Dendritic cell treated with granulocyte-macrophage colony-stimulating factor and Interleukin-4, amounts not matched to agents 40 ng/mL and 50 ng/mL, for 4 days (primary cell): ENCODE data around the gene WASL.

ENCODE experiments used
- H3K27ac Mint-ChIP-seq: one replicate; pipeline ENCODE4 v1.8.0; 2022; ENCODE audit warnings: mild to moderate bottlenecking, mixed read lengths
- H3K27me3 Mint-ChIP-seq: one replicate; pipeline ENCODE4 v1.8.0; 2022; ENCODE audit warnings: mild to moderate bottlenecking, mixed read lengths
- H3K36me3 Mint-ChIP-seq: one replicate; pipeline ENCODE4 v1.8.0; 2022; ENCODE audit warnings: low read depth, mixed read lengths
- H3K4me1 Mint-ChIP-seq: one replicate; pipeline ENCODE4 v1.8.0; 2022; ENCODE audit warnings: low read depth, mixed read lengths
- H3K4me3 Mint-ChIP-seq: one replicate; pipeline ENCODE4 v1.8.0; 2022; ENCODE audit warnings: mild to moderate bottlenecking, moderate library complexity, mixed read lengths
- H3K9me3 Mint-ChIP-seq: one replicate; pipeline ENCODE4 v1.8.0; 2022; ENCODE audit warnings: mixed read lengths
- intact Hi-C: fragments of 100-400 bp; cut with micrococcal nuclease; formaldehyde crosslinking; loops from one replicate; pipeline ENCODE4 v1.15.0; 2022

WASL gene

GRCh38 chr7:123662293-123662692, 86.5 kb downstream of the WASL start:
- H3K9me3 Mint-ChIP-seq, result no peaks in the 10 kb centered on the region

DNA sequence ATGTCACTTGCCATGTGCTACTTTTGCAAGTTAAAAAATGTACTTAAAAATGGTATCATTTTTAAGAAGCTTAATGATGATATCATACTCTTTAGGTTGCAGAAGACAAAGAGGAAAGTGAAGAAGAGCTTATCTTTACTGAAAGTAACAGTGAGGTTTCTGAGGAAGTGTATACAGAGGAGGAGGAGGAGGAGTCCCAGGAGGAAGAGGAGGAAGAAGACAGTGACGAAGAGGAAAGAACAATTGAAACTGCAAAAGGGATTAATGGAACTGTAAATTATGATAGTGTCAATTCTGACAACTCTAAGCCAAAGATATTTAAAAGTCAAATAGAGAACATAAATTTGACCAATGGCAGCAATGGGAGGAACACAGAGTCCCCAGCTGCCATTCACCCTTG, 87.0 kb downstream of the WASL start:
- H3K27me3 Mint-ChIP-seq, result peaks cover 6% of the 10 kb centered on the region
- H3K4me3 Mint-ChIP-seq, result no peak overlapping the region
- no peaks in the 10 kb centered on the region for H3K36me3 Mint-ChIP-seq
- no peaks in the 10 kb centered on the region for H3K9me3 Mint-ChIP-seq
- peaks cover 6% of the 10 kb centered on the region for H3K4me1 Mint-ChIP-seq
- intact Hi-C loops, result no loop called here
- H3K27ac Mint-ChIP-seq, result no peak overlapping the region

More at GRCh38 chr7:123662293-123662692, 86.5 kb downstream of the WASL start:
- no peaks in the 10 kb centered on the region for H3K36me3 Mint-ChIP-seq
- H3K27ac Mint-ChIP-seq, result no peak overlapping the region
- intact Hi-C loops, result no loop called here
- peaks cover 6% of the 10 kb centered on the region for H3K4me1 Mint-ChIP-seq
- no peak overlapping the region for H3K4me3 Mint-ChIP-seq
- peaks cover 6% of the 10 kb centered on the region for H3K27me3 Mint-ChIP-seq

DNA sequence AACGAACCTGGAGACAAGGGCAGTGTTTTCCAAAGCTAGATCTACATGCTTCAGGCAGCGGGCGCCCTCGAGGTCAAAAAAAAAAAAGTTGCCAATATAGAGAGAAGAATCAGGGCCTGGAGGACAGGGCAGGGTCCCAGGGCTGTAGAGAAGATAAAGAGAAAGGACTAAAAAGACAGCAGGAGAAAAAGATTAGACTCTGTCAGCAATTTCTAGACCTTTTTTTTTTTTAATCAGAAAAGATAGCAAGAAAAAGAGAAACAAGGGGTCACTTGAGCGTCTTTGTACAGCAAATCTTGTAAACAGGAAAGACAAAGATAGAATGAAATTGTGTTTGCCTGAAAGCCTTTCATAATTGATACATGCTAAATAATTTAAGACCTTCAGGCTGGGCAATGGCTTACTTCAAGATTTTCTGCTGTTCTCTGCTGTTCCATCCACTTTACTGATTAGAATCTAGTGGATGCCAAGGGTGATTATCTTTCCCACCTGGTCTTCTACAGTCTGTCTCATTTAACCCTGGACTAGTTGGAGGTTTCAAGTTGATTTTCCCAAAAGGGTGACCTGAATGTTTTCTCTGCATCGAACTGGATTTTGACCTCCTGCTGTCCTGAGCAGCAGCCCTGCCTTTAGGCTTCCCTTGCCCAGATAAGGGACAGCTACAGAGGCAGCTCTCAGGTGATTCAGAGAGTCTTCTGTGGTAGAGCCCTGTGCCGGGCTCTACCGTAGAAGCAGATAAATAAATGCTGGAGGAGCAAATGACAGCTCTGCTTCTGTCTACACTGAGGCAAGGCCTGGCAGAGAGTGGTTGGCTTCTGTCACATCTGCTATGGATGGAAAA, 88.1 kb downstream of the WASL start:
- H3K9me3 Mint-ChIP-seq, result no peaks in the 10 kb centered on the region
- H3K4me3 Mint-ChIP-seq, result no peak overlapping the region
- H3K4me1 Mint-ChIP-seq, result peaks cover 6% of the 10 kb centered on the region
- no peaks in the 10 kb centered on the region for H3K36me3 Mint-ChIP-seq
- H3K27me3 Mint-ChIP-seq, result peaks cover 4% of the 10 kb centered on the region
- intact Hi-C loops, result no loop called here
- H3K27ac Mint-ChIP-seq, result no peak overlapping the region

DNA sequence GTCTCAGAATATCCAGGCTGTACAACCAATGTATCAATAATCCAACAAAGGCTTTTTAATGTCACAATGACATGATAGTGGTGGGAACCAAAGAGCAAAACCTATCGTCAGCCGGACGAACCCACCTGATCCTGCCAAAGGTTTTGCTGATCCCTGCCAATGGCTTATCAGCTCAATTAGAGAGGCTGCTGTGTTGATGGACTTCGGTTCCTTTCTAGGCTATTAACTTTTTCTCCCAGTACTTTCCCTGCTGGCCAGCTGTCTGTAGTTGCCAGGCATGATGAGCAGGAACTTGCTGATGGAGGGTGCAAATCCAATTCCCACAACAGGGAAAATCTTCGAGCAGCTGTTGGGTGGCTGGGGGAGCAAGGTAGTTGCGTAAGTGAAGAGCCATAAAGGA, 90.8 kb downstream of the WASL start:
- H3K9me3 Mint-ChIP-seq, result no peaks in the 10 kb centered on the region
- no peaks in the 10 kb centered on the region for H3K36me3 Mint-ChIP-seq
- no peak overlapping the region for H3K4me3 Mint-ChIP-seq
- intact Hi-C loops, result no loop called here
- peaks cover 6% of the 10 kb centered on the region for H3K4me1 Mint-ChIP-seq
- H3K27me3 Mint-ChIP-seq, result peaks cover 4% of the 10 kb centered on the region
- H3K27ac Mint-ChIP-seq, result no peak overlapping the region

DNA sequence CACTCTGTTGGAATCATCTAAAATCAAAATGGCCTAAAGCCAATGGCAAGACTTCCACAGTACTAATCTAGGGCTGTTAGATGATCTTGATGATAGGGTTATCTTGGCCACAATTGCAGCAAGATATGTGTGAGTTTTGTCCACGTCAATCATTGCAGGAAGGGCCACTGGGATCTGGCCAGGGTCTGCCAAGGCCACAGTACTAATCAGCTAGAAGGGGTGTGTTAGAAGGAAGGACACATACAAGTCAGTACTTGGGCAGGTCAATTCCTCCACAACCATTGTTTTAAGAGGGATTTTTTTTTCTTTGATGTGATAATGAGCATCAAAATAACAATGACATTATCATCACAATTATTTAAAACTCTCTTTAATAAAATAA, 91.5 kb downstream of the WASL start:
- peaks cover 4% of the 10 kb centered on the region for H3K27me3 Mint-ChIP-seq
- intact Hi-C loops, result no loop called here
- H3K36me3 Mint-ChIP-seq, result no peaks in the 10 kb centered on the region
- H3K27ac Mint-ChIP-seq, result no peak overlapping the region
- H3K4me1 Mint-ChIP-seq, result peaks cover 6% of the 10 kb centered on the region
- H3K4me3 Mint-ChIP-seq, result no peak overlapping the region
- H3K9me3 Mint-ChIP-seq, result no peaks in the 10 kb centered on the region

GRCh38 chr7:123656544-123657303, 92.1 kb downstream of the WASL start:
- Mint-ChIP-seq H3K27me3 (peaks cover 4% of the 10 kb centered on the region), H3K4me3 (no peak overlapping the region), H3K27ac (no peak overlapping the region), H3K36me3 (no peaks in the 10 kb centered on the region), H3K9me3 (no peaks in the 10 kb centered on the region), H3K4me1 (peaks cover 3% of the 10 kb centered on the region)
- intact Hi-C loops, result no loop called here

DNA sequence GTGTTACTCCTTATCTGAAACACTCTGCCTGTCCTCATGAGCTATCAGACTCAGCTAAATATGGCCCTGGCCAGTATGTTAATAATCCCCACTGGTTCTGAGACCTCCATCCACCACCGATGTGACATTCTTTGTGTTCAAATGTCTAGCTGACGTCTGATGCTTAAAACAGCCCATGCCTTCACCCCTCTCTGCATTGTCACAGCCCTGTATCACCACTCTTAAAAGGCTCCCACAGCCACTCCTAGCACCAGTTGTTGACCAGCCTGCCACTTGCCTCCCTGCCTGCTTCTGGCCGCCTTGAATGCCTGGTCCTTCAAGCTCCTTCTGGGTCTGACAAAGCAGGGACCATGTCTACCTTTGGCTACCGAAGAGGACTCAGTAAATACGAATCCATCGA, 93.2 kb downstream of the WASL start, which contains the start of gene LMOD2:
LMOD2 (plus strand) TSS at position 253 of the 400 bp plus-strand sequence; CDS start at position 351, 98 bp downstream.
- no peak within 1 kb of the TSS for H3K27ac Mint-ChIP-seq
- no peaks in the 10 kb centered on the region for H3K9me3 Mint-ChIP-seq
- no peaks in the 10 kb centered on the region for H3K36me3 Mint-ChIP-seq
- intact Hi-C loops, result no loop called here
- no peak within 1 kb of the TSS for H3K4me3 Mint-ChIP-seq
- H3K27me3 Mint-ChIP-seq, result peaks cover 4% of the 10 kb centered on the region
- no peaks in the 10 kb centered on the region for H3K4me1 Mint-ChIP-seq

GRCh38 chr7:123653162-123653561, 95.6 kb downstream of the WASL start:
- Mint-ChIP-seq H3K4me1 (no peaks in the 10 kb centered on the region), H3K36me3 (no peaks in the 10 kb centered on the region), H3K4me3 (no peak overlapping the region), H3K9me3 (no peaks in the 10 kb centered on the region), H3K27me3 (no peaks in the 10 kb centered on the region), H3K27ac (no peak overlapping the region)
- intact Hi-C loops, result no loop called here

DNA sequence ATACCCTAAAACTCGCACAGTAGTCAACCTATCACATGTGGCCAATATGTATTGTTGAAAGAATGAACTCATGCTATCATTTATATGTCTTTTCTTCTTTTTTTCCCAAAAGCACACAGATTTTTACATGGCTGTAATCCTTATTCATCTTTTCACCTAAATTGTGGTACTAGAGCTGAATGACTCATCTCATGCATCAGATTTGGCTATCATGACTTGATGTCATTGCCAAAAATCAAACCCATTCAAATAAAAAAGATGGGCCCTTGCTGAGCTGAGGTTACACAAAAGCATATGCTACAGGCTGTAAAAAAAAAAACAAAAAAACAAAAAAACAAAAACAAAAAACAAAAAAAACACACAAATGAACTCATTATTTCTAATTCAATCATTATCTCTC, 96.4 kb downstream of the WASL start:
- no peaks in the 10 kb centered on the region for H3K4me1 Mint-ChIP-seq
- no peak overlapping the region for H3K27ac Mint-ChIP-seq
- intact Hi-C loops, result no loop called here
- no peaks in the 10 kb centered on the region for H3K27me3 Mint-ChIP-seq
- no peaks in the 10 kb centered on the region for H3K36me3 Mint-ChIP-seq
- H3K9me3 Mint-ChIP-seq, result no peaks in the 10 kb centered on the region
- H3K4me3 Mint-ChIP-seq, result no peak overlapping the region

- intact Hi-C loops, result no loop called here
- H3K9me3 Mint-ChIP-seq, result no peaks in the 10 kb centered on the region
- peaks cover 1% of the 10 kb centered on the region for H3K27me3 Mint-ChIP-seq
- no peaks in the 10 kb centered on the region for H3K36me3 Mint-ChIP-seq
- H3K4me1 Mint-ChIP-seq, result no peaks in the 10 kb centered on the region
- H3K27ac Mint-ChIP-seq, result no peak overlapping the region
- no peak overlapping the region for H3K4me3 Mint-ChIP-seq
Observed at GRCh38 chr7:123650595-123650994, 98.2 kb downstream of the WASL start.

- no peaks in the 10 kb centered on the region for H3K36me3 Mint-ChIP-seq
- H3K9me3 Mint-ChIP-seq, result no peaks in the 10 kb centered on the region
- no peaks in the 10 kb centered on the region for H3K4me1 Mint-ChIP-seq
- H3K4me3 Mint-ChIP-seq, result no peak overlapping the region
- peaks cover 1% of the 10 kb centered on the region for H3K27me3 Mint-ChIP-seq
- no peak overlapping the region for H3K27ac Mint-ChIP-seq
- intact Hi-C loops, result no loop called here
Observed at GRCh38 chr7:123649964-123650363, 98.8 kb downstream of the WASL start.

- Mint-ChIP-seq H3K4me1 (no peaks in the 10 kb centered on the region), H3K9me3 (no peaks in the 10 kb centered on the region)
Observed at GRCh38 chr7:123647106-123647730, 101.6 kb downstream of the WASL start.

GRCh38 chr7:123645516-123645915, 103.3 kb downstream of the WASL start:
- Mint-ChIP-seq H3K27ac (no peak overlapping the region), H3K27me3 (peaks cover 10% of the 10 kb centered on the region)

More at GRCh38 chr7:123647106-123647730, 101.6 kb downstream of the WASL start:
- no peaks in the 10 kb centered on the region for H3K36me3 Mint-ChIP-seq
- no peak overlapping the region for H3K4me3 Mint-ChIP-seq
- H3K27me3 Mint-ChIP-seq, result peaks cover 10% of the 10 kb centered on the region
- no peak overlapping the region for H3K27ac Mint-ChIP-seq
- intact Hi-C loops, result no loop called here

More at GRCh38 chr7:123645516-123645915, 103.3 kb downstream of the WASL start:
- H3K4me1 Mint-ChIP-seq, result no peaks in the 10 kb centered on the region
- H3K9me3 Mint-ChIP-seq, result no peaks in the 10 kb centered on the region
- no peaks in the 10 kb centered on the region for H3K36me3 Mint-ChIP-seq
- no peak overlapping the region for H3K4me3 Mint-ChIP-seq
- intact Hi-C loops, result no loop called here
